ENCODE data around the gene SCP2.

DNA sequence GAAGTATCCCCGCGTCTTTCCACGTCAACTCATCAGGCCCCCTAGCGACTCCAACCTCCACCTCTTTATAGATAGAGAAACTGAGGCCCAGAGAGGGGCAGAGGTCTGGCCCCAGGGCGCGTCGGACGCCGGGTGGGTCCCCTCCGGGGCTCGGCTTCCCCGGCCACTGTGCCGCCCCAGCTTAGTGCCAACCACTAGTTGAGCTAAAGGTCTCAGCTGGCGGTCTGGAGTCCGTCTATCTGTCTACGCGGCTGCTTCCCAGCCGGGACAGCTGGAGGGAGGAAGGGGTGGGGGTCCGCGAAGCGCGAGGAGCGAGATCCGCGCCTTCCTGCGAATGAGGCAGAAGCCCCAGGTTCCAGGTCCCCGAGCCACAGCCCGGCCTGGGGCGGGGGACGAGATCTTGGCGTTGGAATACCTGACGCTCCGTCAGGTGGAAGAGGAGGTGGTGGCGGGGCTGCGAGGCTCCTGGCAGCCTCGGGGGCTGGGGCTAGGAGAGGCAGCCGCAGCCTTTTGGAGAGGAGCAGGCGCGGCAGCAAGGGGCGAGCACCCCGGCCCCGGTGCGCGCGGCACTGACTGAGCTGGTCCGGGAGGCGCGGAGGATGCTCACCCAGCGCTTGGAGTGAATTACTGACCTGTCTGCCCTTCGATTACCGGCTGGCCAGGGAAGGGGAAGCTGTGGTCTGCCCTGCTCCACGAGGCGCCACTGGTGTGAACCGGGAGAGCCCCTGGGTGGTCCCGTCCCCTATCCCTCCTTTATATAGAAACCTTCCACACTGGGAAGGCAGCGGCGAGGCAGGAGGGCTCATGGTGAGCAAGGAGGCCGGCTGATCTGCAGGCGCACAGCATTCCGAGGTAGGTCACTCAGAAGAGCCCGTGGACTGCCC lies 135.9 kb downstream of the SCP2 start:
- TF ChIP-seq, protein P1, sequence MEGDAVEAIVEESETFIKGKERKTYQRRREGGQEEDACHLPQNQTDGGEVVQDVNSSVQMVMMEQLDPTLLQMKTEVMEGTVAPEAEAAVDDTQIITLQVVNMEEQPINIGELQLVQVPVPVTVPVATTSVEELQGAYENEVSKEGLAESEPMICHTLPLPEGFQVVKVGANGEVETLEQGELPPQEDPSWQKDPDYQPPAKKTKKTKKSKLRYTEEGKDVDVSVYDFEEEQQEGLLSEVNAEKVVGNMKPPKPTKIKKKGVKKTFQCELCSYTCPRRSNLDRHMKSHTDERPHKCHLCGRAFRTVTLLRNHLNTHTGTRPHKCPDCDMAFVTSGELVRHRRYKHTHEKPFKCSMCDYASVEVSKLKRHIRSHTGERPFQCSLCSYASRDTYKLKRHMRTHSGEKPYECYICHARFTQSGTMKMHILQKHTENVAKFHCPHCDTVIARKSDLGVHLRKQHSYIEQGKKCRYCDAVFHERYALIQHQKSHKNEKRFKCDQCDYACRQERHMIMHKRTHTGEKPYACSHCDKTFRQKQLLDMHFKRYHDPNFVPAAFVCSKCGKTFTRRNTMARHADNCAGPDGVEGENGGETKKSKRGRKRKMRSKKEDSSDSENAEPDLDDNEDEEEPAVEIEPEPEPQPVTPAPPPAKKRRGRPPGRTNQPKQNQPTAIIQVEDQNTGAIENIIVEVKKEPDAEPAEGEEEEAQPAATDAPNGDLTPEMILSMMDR (IDR thresholded peaks at IDR 0.05; ENCODE audit: low read depth, low read length, poor library complexity, severe bottlenecking), result no peak
- no peak for TF ChIP-seq EZH2phosphoT487 (IDR thresholded peaks at IDR 0.05; ENCODE audit: borderline replicate concordance, low read length)

Data from DOHH2 (cell line).